ENCODE results near the gene LPCAT1.
"Not testable (repeated sequence)": the region's sequence is repeated elsewhere in the genome, so short reads cannot be mapped to it uniquely, and the experiment has no call there.

Gene LPCAT1

GRCh38 chr5:1463326-1464095 is 60.2 kb downstream of the LPCAT1 start:
- DNase-seq: no peak

- no peak for DNase-seq
Observed at GRCh38 chr5:1462358-1462757, 61.4 kb downstream of the LPCAT1 start.

GRCh38 chr5:1461396-1461795 is 62.4 kb downstream of the LPCAT1 start:
- no peak for DNase-seq

GRCh38 chr5:1460054-1460682 is 63.6 kb downstream of the LPCAT1 start:
- DNase-seq: no peak

- DNase-seq: not testable (repeated sequence)
Observed at GRCh38 chr5:1459435-1459834, 64.3 kb downstream of the LPCAT1 start.

GRCh38 chr5:1456110-1456881 is 67.5 kb downstream of the LPCAT1 start:
- not testable (repeated sequence) for DNase-seq

- DNase-seq: no peak
Observed at GRCh38 chr5:1453613-1454012, 70.1 kb downstream of the LPCAT1 start.

GRCh38 chr5:1449081-1449630 is 74.6 kb downstream of the LPCAT1 start:
- no peak for DNase-seq

GRCh38 chr5:1448511-1449011 is 75.2 kb downstream of the LPCAT1 start:
- DNase-seq: no peak

GRCh38 chr5:1447671-1448361 is 75.9 kb downstream of the LPCAT1 start:
- DNase-seq: no peak

- no peak for DNase-seq
Observed at GRCh38 chr5:1446602-1447343, 77.0 kb downstream of the LPCAT1 start.

- no peak for DNase-seq
Observed at GRCh38 chr5:1445689-1446601, 77.8 kb downstream of the LPCAT1 start.

- no peak for DNase-seq
Observed at GRCh38 chr5:1445313-1445688, 78.5 kb downstream of the LPCAT1 start, which contains the start of gene SLC6A3. Gene SLC6A3 (minus strand): TSS chr5:1445440. CDS start chr5:1443197, 2,243 bp downstream.

GRCh38 chr5:1444361-1445189 is 79.2 kb downstream of the LPCAT1 start:
- no peak for DNase-seq

GRCh38 chr5:1443991-1444360 is 79.8 kb downstream of the LPCAT1 start:
- DNase-seq: no peak

GRCh38 chr5:1443171-1443570 is 80.6 kb downstream of the LPCAT1 start:
- DNase-seq: no peak

GRCh38 chr5:1442222-1443145 is 81.3 kb downstream of the LPCAT1 start:
- no peak for DNase-seq

GRCh38 chr5:1441166-1441865 is 82.4 kb downstream of the LPCAT1 start:
- DNase-seq: no peak
